Endodermal cell (in vitro differentiated cells): ENCODE measurements around the gene PLA2G2C. TPM values are rescaled to one million over a fixed set of nuclear protein-coding genes. Genes with fewer than 3 reads are reported as not detected.

ENCODE experiments used
- DNase-seq: peaks from one replicate; pipeline ENCODE4 v3.0.0-alpha.2; 2017
- H3K27ac ChIP-seq: 2 replicates; pipeline ENCODE4 v1.5.1; 2013; ENCODE audit warnings: mild to moderate bottlenecking, low read depth, low read length, moderate library complexity
- H3K27me3 ChIP-seq: 2 replicates; pipeline ENCODE4 v1.6.1; 2013; ENCODE audit warnings: mild to moderate bottlenecking, low read length, moderate library complexity; ENCODE audit not compliant: insufficient read depth, control insufficient read depth, poor library complexity, severe bottlenecking
- H3K36me3 ChIP-seq: 2 replicates; pipeline ENCODE4 v1.7.0; 2013; ENCODE audit warnings: mild to moderate bottlenecking, low read length, moderate library complexity; ENCODE audit not compliant: control insufficient read depth, insufficient read depth
- H3K4me1 ChIP-seq: one replicate; pipeline ENCODE4 v1.7.0; 2013; ENCODE audit warnings: low read length; ENCODE audit not compliant: control insufficient read depth, insufficient read depth
- H3K4me3 ChIP-seq: 2 replicates; pipeline ENCODE4 v1.5.1; 2013; ENCODE audit warnings: mild to moderate bottlenecking, low read length, moderate library complexity
- H3K9ac ChIP-seq: 2 replicates; pipeline ENCODE4 v1.6.1; 2013; ENCODE audit warnings: mild to moderate bottlenecking, low read length, moderate library complexity; ENCODE audit not compliant: poor library complexity, severe bottlenecking; ENCODE audit errors: extremely low read depth
- H3K9me3 ChIP-seq: 2 replicates; pipeline ENCODE4 v1.6.1; 2013; ENCODE audit warnings: mild to moderate bottlenecking, low read length, moderate library complexity; ENCODE audit not compliant: control insufficient read depth
- H3K27ac Mint-ChIP-seq: 2 replicates; pipeline ENCODE4 v1.8.0; 2020; ENCODE audit warnings: mixed read lengths
- H3K27me3 Mint-ChIP-seq: 2 replicates; pipeline ENCODE4 v1.8.0; 2021; ENCODE audit warnings: mild to moderate bottlenecking, mixed read lengths; ENCODE audit not compliant: insufficient read depth
- H3K36me3 Mint-ChIP-seq: 2 replicates; pipeline ENCODE4 v1.8.0; 2020; ENCODE audit warnings: low read depth, mixed read lengths
- H3K4me1 Mint-ChIP-seq: 2 replicates; pipeline ENCODE4 v1.8.0; 2020; ENCODE audit warnings: mixed read lengths
- H3K4me3 Mint-ChIP-seq: 2 replicates; pipeline ENCODE4 v1.8.0; 2020; ENCODE audit warnings: mild to moderate bottlenecking, moderate library complexity, mixed read lengths
- H3K9me3 Mint-ChIP-seq: 2 replicates; pipeline ENCODE4 v1.8.0; 2020; ENCODE audit warnings: mild to moderate bottlenecking, mixed read lengths
- WGBS, 2 experiments: methylation state at CpG; one replicate each; pipeline versions ENCODE4 v1.1.5 to v1.1.7; 2013; ENCODE audit warnings: missing lambda C conversion rate in 2 of 2, mixed read lengths in 1 of 2; ENCODE audit not compliant: insufficient coverage in 1 of 2, insufficient read length in 1 of 2; 5-methylcytosine and 5-hydroxymethylcytosine counted together
- long read RNA-seq, 4 experiments: library from polyadenylated mRNA in 2 of 4; library from RNA in 1 of 4; library from capped mRNA in 1 of 4; stranded (forward) in 3 of 4; unstranded in 1 of 4; transcript quantifications; one replicate each; pipeline ENCODE4 v2.0.0, GENCODE V29; 2020 to 2021; ENCODE audit warnings: inconsistent platforms in 1 of 4
- polyA plus RNA-seq, 2 experiments: library from polyadenylated mRNA; stranded (reverse); fragments of 50-300 nt; gene quantifications; one replicate each; pipeline ENCODE4 v1.2.3, GENCODE V29; 2013
- total RNA-seq, 2 donors: library from RNA; stranded (reverse); fragmentation: NEBNext Ultra II Directional in 1 of 2; extraction: Animal tissue kit (Norgen Biotek cat#: 25700) in 1 of 2; gene quantifications; 2 replicates in 1 of 2; 3 replicates in 1 of 2; pipeline ENCODE4 v1.2.1, GENCODE V29; 2021
- TF ChIP-seq, protein P1 (sequence below): fragments of 200-600 bp; sonication (generic); conservative IDR thresholded peaks from 2 replicates; pipeline ENCODE4 v1.5.0; 2021; ENCODE audit warnings: antibody characterized with exemption, mild to moderate bottlenecking

Gene PLA2G2C, protein sequence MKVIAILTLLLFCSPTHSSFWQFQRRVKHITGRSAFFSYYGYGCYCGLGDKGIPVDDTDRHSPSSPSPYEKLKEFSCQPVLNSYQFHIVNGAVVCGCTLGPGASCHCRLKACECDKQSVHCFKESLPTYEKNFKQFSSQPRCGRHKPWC
- not detected for total RNA-seq
- not detected for polyA plus RNA-seq (2013, experiment 1 of 2)
- not detected for polyA plus RNA-seq (2013, experiment 2 of 2)
- long read RNA-seq, experiment 1: 0 reads
- long read RNA-seq, experiment 2, partial matches to known transcripts: 0 of 2 reads
- long read RNA-seq, experiment 2, other reads (novel, unspliced or antisense): 2 of 2 reads
- long read RNA-seq, experiment 3: 0 reads
- long read RNA-seq, experiment 4: 0 reads

DNA sequence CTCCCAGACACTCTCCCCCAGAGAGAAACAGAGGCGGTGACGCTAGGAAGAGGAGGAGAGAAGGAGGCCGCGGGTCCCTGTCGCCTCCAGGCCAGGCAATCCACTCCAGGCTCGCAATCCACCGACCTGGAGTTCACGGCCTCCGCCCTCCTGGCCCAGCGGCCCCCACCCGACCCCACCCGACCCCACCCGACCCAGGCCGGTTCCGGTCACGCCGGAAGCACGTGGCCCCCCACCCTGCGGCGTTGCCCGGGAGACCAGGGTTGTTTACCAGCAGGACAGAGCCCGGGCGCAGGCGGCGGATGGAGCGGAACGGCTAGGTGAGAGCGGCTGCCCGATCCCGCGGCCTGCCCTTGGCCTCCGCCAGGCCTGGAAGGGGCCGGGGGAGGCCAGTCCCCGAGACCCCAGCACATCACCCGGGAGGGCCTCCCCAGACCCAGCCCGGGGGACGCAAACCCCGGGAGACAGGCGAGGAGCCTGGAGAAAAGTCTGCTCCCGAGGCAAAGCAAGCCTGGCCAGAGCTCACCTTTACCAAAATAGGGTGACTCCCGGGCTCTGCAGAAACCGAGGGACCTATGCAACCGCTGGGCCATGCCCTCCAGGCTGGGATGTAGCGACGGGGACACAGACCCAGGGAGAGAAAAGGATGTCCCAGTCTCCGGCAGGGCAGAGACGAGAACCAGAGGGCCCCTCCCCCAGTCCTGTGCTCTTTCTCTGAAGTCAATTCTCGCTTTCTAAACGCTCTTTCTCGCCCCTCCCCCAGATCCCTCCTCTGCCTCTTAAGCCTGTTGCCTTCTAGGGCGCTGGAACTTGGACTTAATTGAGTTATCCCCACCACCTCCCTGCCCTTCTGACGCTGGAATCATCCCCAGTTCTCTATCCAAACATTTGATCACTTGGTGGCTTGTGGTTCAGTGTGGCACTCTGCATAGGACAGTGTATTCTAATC lies at the start of gene PLA2G2C, which contains the start of gene UBXN10:
TSS of gene PLA2G2C (minus strand) at position 685 of the 949 bp plus-strand sequence. CDS start 9,155 bp downstream, outside the sequence.
TSS of gene UBXN10 (plus strand) at position 263 of the 949 bp plus-strand sequence. CDS start 4,466 bp downstream, outside the sequence.
- TF ChIP-seq, protein P1, sequence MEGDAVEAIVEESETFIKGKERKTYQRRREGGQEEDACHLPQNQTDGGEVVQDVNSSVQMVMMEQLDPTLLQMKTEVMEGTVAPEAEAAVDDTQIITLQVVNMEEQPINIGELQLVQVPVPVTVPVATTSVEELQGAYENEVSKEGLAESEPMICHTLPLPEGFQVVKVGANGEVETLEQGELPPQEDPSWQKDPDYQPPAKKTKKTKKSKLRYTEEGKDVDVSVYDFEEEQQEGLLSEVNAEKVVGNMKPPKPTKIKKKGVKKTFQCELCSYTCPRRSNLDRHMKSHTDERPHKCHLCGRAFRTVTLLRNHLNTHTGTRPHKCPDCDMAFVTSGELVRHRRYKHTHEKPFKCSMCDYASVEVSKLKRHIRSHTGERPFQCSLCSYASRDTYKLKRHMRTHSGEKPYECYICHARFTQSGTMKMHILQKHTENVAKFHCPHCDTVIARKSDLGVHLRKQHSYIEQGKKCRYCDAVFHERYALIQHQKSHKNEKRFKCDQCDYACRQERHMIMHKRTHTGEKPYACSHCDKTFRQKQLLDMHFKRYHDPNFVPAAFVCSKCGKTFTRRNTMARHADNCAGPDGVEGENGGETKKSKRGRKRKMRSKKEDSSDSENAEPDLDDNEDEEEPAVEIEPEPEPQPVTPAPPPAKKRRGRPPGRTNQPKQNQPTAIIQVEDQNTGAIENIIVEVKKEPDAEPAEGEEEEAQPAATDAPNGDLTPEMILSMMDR: no peak
- peaks cover 26% of the 10 kb centered on the region for H3K27me3 Mint-ChIP-seq
- 5 to 7% methylated on average over 10 to 52 of the region's 52 CpGs for WGBS, 2 experiments
- H3K27me3 ChIP-seq: peaks cover 6% of the 10 kb centered on the region
- H3K36me3 ChIP-seq: no peaks in the 10 kb centered on the region
- H3K36me3 Mint-ChIP-seq: peaks cover 3% of the 10 kb centered on the region
- H3K4me3 ChIP-seq: peak within 1 kb of the TSS; percentile 83
- H3K27ac ChIP-seq: no peak within 1 kb of the TSS
- no peaks in the 10 kb centered on the region for H3K9me3 Mint-ChIP-seq
- peak within 1 kb of the TSS; percentile 82 for H3K9ac ChIP-seq
- H3K9me3 ChIP-seq: no peaks in the 10 kb centered on the region
- peak; percentile 89 for DNase-seq
- peaks cover 14% of the 10 kb centered on the region for H3K4me1 ChIP-seq
- peaks cover 35% of the 10 kb centered on the region for H3K4me1 Mint-ChIP-seq
- peak within 1 kb of the TSS; percentile 83 for H3K27ac Mint-ChIP-seq
- H3K4me3 Mint-ChIP-seq: peak within 1 kb of the TSS; percentile 70

GRCh38 chr1:20234788-20235535 lies 48.6 kb upstream of the PLA2G2C start:
- Mint-ChIP-seq H3K36me3 (no peaks in the 10 kb centered on the region), H3K4me1 (peaks cover 4% of the 10 kb centered on the region), H3K27ac (no peak overlapping the region), H3K4me3 (no peak overlapping the region), H3K9me3 (peaks cover 13% of the 10 kb centered on the region), H3K27me3 (peaks cover 4% of the 10 kb centered on the region)
- no peaks in the 10 kb centered on the region for H3K27me3 ChIP-seq
- no peak overlapping the region for H3K9ac ChIP-seq
- H3K4me1 ChIP-seq: peaks cover 7% of the 10 kb centered on the region
- H3K4me3 ChIP-seq: no peak overlapping the region
- TF ChIP-seq, protein P1: no peak
- 90% methylated on average over 5 to 6 of the region's 6 CpGs for WGBS, 2 experiments
- no peak overlapping the region for H3K27ac ChIP-seq
- H3K36me3 ChIP-seq: no peaks in the 10 kb centered on the region
- no peak for DNase-seq
- H3K9me3 ChIP-seq: no peaks in the 10 kb centered on the region

DNA sequence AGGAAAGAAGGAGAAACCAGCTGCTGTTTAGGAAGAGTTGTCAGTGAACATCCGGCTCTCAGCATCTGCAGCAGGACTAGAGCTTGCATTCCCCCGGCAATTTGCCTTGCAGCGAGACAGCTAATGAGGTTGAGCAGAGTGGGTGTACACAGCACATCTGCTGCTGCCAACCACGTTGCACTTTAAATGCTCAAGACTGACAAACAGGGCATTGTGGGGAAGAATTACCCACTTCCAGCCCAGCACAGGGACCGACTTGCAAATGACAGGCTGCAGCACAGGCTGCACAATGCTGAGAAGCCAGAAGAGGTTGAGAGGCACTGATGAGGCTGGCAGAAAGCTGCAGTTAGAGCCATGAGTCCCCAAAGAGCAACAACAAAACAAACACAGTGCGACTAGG lies 47.5 kb upstream of the PLA2G2C start:
- no peak overlapping the region for H3K9ac ChIP-seq
- no peaks in the 10 kb centered on the region for H3K36me3 Mint-ChIP-seq
- no peaks in the 10 kb centered on the region for H3K27me3 ChIP-seq
- H3K27ac Mint-ChIP-seq: no peak overlapping the region
- H3K36me3 ChIP-seq: no peaks in the 10 kb centered on the region
- H3K4me3 Mint-ChIP-seq: no peak overlapping the region
- H3K4me1 Mint-ChIP-seq: peaks cover 2% of the 10 kb centered on the region
- H3K9me3 Mint-ChIP-seq: peaks cover 13% of the 10 kb centered on the region
- no peaks in the 10 kb centered on the region for H3K9me3 ChIP-seq
- no peak for DNase-seq
- WGBS, 2 experiments: 72 to 74% methylated on average over 6 of the region's 6 CpGs
- TF ChIP-seq, protein P1: no peak
- no peak overlapping the region for H3K4me3 ChIP-seq
- peaks cover 7% of the 10 kb centered on the region for H3K27me3 Mint-ChIP-seq
- peaks cover 7% of the 10 kb centered on the region for H3K4me1 ChIP-seq
- H3K27ac ChIP-seq: no peak overlapping the region
